Stomach (tissue), 4 donors: ENCODE measurements around the gene BCL11B.

Source experiments
- CTCF ChIP-seq, 7 experiments: fragments of 450-650 bp in 4 of 7; fragments of 200-600 bp in 3 of 7; sonication (generic) in 3 of 7; IDR thresholded peaks; one replicate each; pipeline ENCODE4 v1.5.1; 2016 to 2019; ENCODE audit warnings: antibody characterized with exemption in 7 of 7, control low read depth in 2 of 7, mild to moderate bottlenecking in 1 of 7
- EP300 ChIP-seq: sonication (generic); formaldehyde crosslinking; IDR thresholded peaks from one replicate; pipeline ENCODE4 v1.6.1; 2017; ENCODE audit warnings: antibody characterized with exemption
- POLR2A ChIP-seq, 4 donors: fragments of 450-650 bp; IDR thresholded peaks; one replicate each; pipeline ENCODE4 v1.6.1; 2016; ENCODE audit warnings: antibody characterized with exemption in 4 of 4, control low read depth in 2 of 4, mild to moderate bottlenecking in 1 of 4, moderate library complexity in 1 of 4
- POLR2AphosphoS5 ChIP-seq, 3 donors: sonication (generic); formaldehyde crosslinking; IDR thresholded peaks; one replicate each; pipeline ENCODE4 v1.6.1; 2016; ENCODE audit warnings: antibody characterized with exemption in 3 of 3

- TF ChIP-seq CTCF (IDR thresholded peaks at IDR 0.05) (no peak), POLR2A (IDR thresholded peaks at IDR 0.05) (no peak), POLR2AphosphoS5 (IDR thresholded peaks at IDR 0.05) (no peak), EP300 (no peak)
Measured at GRCh38 chr14:99231850-99232713, 39.9 kb downstream of the BCL11B start.
